ENCODE data around the gene FBXL13. TPM values are rescaled to one million over a fixed set of nuclear protein-coding genes. Genes with fewer than 3 reads are reported as not detected.

FBXL13 gene
- total RNA-seq, 4 donors from 2014 or later = 0.52 to 1.7 (median 1.1) TPM

GRCh38 chr7:102856036-102856435, 218.6 kb downstream of the FBXL13 start:
- no peaks in the 10 kb centered on the region for H3K27me3 ChIP-seq
- TF ChIP-seq POLR2AphosphoS5 (IDR thresholded peaks at IDR 0.05) = no peak
- no peaks in the 10 kb centered on the region for H3K36me3 ChIP-seq
- H3K4me3 ChIP-seq = no peak overlapping the region
- no peak overlapping the region for H3K27ac ChIP-seq (replicated peaks in 1 of 4)
- DNase-seq (ENCODE audit: extremely low spot score) = no peak
- H3K4me1 ChIP-seq = peaks cover 4 to 21% (median 17%) of the 10 kb centered on the region in 4 donors
- intact Hi-C loops (cut with DNase I) = no loop called here
- no peaks in the 10 kb centered on the region for H3K9me3 ChIP-seq

GRCh38 chr7:102849538-102849937, 225.1 kb downstream of the FBXL13 start:
- TF ChIP-seq POLR2AphosphoS5 (IDR thresholded peaks at IDR 0.05) (no peak), EP300 (IDR thresholded peaks at IDR 0.05) (no peak), CTCF (IDR thresholded peaks at IDR 0.05) (no peak), POLR2A (IDR thresholded peaks at IDR 0.05; ENCODE audit: low read depth) (no peak)
- no peak for DNase-seq (ENCODE audit: extremely low spot score)
- WGBS = 71% methylated on average over 3 of the region's 3 CpGs
- intact Hi-C loops (cut with DNase I) = no loop called here
- Histone ChIP-seq H3K9me3 (no peaks in the 10 kb centered on the region), H3K4me1 (no peaks in the 10 kb centered on the region), H3K27ac (replicated peaks in 1 of 4) (no peak overlapping the region), H3K36me3 (no peaks in the 10 kb centered on the region), H3K27me3 (no peaks in the 10 kb centered on the region), H3K4me3 (no peak overlapping the region)

GRCh38 chr7:102849079-102849478, 225.5 kb downstream of the FBXL13 start:
- no peaks in the 10 kb centered on the region for H3K4me1 ChIP-seq
- intact Hi-C loops (cut with DNase I) = no loop called here
- H3K27ac ChIP-seq (replicated peaks in 1 of 4) = no peak overlapping the region
- no peaks in the 10 kb centered on the region for H3K9me3 ChIP-seq
- no peaks in the 10 kb centered on the region for H3K27me3 ChIP-seq
- 71% methylated on average over 5 of the region's 5 CpGs for WGBS
- DNase-seq (ENCODE audit: extremely low spot score) = no peak
- no peaks in the 10 kb centered on the region for H3K36me3 ChIP-seq
- H3K4me3 ChIP-seq = no peak overlapping the region
- TF ChIP-seq POLR2AphosphoS5 (IDR thresholded peaks at IDR 0.05) (no peak), POLR2A (IDR thresholded peaks at IDR 0.05; ENCODE audit: low read depth) (no peak), EP300 (IDR thresholded peaks at IDR 0.05) (no peak), CTCF (IDR thresholded peaks at IDR 0.05) (no peak)

GRCh38 chr7:102845346-102845745, 229.2 kb downstream of the FBXL13 start:
- Histone ChIP-seq H3K9me3 (no peaks in the 10 kb centered on the region), H3K4me3 (no peak overlapping the region), H3K27me3 (no peaks in the 10 kb centered on the region), H3K36me3 (no peaks in the 10 kb centered on the region), H3K4me1 (no peaks in the 10 kb centered on the region), H3K27ac (replicated peaks in 1 of 4) (no peak overlapping the region)
- no peak for TF ChIP-seq POLR2A (IDR thresholded peaks at IDR 0.05; ENCODE audit: low read depth)
- TF ChIP-seq EP300 (IDR thresholded peaks at IDR 0.05) = no peak
- no peak for TF ChIP-seq CTCF (IDR thresholded peaks at IDR 0.05)
- TF ChIP-seq POLR2AphosphoS5 (IDR thresholded peaks at IDR 0.05) = no peak
- intact Hi-C loops (cut with DNase I) = no loop called here
- no peak for DNase-seq (ENCODE audit: extremely low spot score)
- 95% methylated on average over 2 of the region's 2 CpGs for whole genome bisulfite sequencing

- no peak for DNase-seq (ENCODE audit: extremely low spot score)
- TF ChIP-seq EP300 (IDR thresholded peaks at IDR 0.05) = no peak
- TF ChIP-seq POLR2AphosphoS5 (IDR thresholded peaks at IDR 0.05) = no peak
- no peak for TF ChIP-seq CTCF (IDR thresholded peaks at IDR 0.05)
- no peak for TF ChIP-seq POLR2A (IDR thresholded peaks at IDR 0.05; ENCODE audit: low read depth)
- Histone ChIP-seq H3K4me3 (no peak overlapping the region), H3K4me1 (no peaks in the 10 kb centered on the region), H3K27ac (replicated peaks in 1 of 4) (no peak overlapping the region), H3K9me3 (no peaks in the 10 kb centered on the region), H3K36me3 (no peaks in the 10 kb centered on the region), H3K27me3 (no peaks in the 10 kb centered on the region)
- intact Hi-C loops (cut with DNase I) = no loop called here
- 97% methylated on average over 3 of the region's 3 CpGs for WGBS
Measured at GRCh38 chr7:102843850-102844249, 230.7 kb downstream of the FBXL13 start.
